OCI-M1 (cell line): ENCODE results near the gene CHST11.
A peak's percentile ranks its signal among the peaks of the same experiment; 100 is the strongest.

Experiments used
- DNase-seq: peaks from one replicate; lab custom pipeline; 2025; lab: John Stamatoyannopoulos, UW

CHST11 gene

GRCh38 chr12:104460041-104460719 is 3.4 kb downstream of the CHST11 start:
- no peak for DNase-seq

DNA sequence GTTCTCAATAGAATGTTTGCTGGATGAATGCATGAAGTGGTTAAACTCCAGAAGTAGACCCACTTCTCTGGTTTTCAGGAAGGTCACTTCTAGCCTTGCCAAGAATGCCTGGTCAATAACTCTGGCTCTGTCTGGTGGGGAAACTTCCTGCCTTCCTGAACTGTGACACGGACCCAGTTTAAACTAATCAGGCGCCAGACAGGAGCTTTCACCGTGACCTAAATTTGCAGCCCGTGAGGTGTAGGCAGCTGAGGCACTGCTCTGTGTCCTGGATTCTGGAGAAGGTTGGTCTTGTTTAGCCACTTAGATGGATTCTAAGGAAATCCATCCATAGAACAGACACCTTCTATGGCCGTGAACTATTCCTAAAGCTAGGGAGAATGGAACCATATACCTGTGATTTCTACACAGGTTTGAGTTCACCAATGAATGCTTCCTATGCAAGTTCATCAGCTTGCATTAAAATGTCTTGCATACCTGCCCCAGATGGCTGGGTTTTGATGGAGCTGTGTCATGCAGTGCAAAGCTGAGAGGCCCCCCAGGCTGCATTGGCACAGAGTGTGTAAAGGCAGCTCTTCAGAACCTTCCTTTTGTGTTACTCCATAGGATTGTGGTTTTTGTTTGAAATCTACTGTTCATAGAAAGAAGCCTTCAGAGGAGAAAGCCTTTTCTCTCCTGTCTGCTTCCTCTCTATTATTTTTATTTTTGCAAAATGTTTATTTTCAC is 4.4 kb downstream of the CHST11 start:
- DNase-seq = no peak

DNA sequence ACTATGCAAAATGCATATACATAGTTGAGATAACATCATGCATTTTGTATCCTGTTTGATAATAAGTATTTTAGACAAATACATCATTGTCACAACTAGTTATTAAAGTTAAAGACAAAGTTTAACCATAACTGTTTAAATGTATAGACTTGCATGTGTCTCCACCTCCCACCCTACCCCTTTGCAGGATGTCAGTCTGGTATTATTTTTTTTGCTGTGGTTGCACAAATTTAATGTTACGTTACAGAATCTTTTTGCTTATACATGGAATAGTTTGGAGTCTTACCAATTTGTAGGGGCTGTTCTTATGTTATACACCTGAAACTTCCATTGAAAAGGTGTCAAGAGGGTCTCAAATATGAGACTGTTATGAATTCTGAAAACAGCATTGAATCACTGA is 5.6 kb downstream of the CHST11 start:
- no peak for DNase-seq

- peak; percentile 50 for DNase-seq
These were observed 6.2 kb downstream of the CHST11 start for GRCh38 chr12:104462931-104463339.

DNA sequence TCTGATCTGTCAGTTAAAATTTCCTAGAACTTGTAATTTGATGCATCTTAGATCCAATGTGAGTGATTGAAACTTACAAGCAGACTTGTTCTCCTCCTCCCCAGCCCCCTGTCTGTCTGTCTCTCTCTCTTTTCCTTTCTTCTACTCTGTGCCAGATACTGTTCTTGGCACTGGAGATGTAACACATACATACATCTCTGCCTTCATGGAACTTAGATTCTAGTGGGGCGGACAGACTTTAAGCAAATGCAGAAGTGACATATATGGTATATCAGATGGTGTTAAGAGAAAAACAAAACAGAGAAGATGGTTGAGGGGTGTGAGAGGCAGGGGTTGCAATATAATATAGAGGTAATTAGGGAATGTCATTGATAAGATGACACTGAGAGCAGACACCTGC is 6.6 kb downstream of the CHST11 start:
- DNase-seq = no peak

DNA sequence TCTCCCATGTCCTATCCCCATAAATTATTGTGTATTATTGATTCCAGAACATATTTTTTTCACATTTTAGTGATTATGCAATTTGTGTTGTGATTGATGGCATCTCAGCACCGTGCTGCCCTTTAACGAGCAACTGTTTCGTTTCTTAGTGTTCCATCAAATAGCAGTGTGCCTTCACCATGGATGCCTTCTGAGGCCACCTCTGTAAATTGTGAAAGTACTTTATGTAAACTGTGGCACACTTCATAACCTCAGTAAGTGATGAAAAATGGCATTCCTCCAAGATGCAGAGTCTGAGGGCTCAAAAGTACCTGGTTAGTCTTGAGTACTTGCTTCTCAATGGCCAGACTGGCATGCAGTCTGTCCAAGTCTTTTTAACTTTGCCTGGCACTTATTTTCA is 8.2 kb downstream of the CHST11 start:
- no peak for DNase-seq

DNA sequence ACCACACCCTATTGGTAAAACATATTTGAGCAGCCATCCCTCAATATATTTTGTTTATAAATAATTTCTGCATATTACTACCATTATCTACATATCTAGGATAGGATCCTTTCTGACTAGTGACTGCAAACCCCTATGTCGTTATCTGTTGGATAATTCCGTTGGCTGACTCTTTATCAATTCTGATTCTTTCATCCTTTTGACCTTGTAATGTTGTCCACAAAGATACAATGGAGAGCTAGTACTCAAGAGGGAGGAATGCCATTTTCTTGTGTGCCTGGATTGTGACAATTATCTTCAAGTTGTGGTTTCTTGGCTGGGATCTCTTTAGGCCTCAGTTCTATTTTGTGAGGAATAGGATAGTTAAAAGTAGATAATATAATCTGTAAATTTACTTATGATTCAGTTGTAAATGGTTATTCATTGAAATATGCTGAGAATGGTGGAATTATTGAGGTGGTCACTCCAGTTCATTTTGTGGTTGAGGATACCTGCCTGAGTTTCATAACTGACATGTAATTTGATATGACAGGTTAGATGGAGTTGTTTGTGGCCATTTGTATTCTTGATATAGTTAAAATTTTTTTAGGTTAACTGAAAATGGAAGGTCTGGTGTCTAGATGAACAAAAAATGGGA is 10.1 kb downstream of the CHST11 start:
- DNase-seq = no peak

DNA sequence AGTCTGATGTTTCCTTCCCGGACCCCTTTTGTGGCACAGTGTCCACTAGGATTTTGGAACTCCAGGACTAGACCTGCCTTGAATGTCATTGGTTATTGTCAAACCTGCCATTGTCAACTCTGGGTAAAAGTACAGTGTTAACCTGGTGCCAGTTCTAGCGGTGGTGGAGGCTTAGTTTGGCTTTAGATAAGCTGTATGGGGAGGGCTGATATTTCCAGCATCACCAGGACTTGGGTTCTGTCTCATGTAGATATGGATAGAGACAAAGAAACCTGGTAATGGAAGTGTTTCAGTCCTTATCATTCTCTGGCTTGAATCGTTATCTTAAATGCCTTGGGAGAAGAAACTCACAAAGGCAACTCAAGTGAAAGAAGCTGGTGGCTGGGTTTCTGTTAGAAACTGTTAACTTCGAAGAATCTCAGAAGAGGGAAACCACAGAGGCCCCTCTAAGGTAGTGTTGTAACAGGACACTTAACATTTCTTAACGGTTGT is 10.6 kb downstream of the CHST11 start:
- peak; percentile 83 for DNase-seq

- no peak for DNase-seq
These were observed 11.6 kb downstream of the CHST11 start for GRCh38 chr12:104468371-104468770.

DNA sequence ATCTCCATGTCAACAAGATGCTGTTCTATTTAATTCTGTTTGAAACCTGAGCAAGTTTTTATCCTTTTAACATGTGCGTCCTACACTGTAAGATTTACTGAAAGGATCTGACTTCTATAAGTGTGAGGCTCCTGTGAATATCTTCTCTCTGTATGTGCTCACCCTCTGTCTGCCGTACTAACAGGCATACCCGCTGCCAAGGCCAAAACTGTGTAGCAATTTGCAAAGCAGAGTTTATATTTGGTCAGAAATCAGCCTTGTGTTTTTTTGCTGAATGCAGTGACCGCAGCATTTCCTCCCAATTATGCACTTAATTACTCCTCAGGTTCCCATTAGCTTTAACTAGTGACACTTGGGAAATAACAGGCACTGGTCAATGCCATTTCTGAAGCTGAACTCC is 12.3 kb downstream of the CHST11 start:
- no peak for DNase-seq

DNA sequence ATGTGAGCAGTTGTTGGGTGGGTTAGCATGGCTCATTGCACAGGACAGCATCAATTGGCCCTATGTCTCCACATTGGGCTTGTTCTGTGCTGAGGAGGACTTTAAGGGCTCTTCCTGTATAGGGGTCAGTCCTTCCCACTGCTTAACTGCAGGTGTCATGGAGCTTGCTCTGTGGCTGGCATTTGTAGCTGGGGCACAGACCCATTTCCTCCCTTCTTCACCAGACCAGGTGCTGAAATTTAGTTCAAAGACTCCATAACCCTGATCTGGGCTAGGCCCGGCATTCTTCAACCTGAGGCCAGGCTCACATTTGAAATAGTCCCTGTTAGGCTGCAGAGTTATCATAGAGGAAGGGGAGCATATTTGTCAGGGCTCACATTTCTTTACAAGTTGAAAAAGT is 12.8 kb downstream of the CHST11 start:
- no peak for DNase-seq

DNA sequence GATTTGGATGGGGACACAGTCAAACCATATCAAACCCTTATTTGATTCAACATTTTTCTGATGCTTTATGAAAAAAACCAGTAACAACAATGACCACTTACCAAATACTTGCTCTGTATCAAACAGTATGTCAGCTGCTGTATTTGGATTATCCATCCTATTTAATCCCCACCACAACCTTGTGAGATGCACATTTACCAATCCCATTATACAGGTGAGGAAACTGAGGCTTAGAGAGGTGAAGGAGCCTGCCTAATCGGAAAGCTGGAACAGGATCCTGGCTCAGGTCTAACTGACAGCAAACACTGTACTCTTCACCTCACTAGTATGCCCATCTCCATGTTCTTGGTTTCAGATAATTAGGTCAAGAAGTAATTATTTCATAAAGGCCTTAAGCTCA is 13.8 kb downstream of the CHST11 start:
- no peak for DNase-seq

- no peak for DNase-seq
These were observed 14.6 kb downstream of the CHST11 start for GRCh38 chr12:104471336-104471735.

DNA sequence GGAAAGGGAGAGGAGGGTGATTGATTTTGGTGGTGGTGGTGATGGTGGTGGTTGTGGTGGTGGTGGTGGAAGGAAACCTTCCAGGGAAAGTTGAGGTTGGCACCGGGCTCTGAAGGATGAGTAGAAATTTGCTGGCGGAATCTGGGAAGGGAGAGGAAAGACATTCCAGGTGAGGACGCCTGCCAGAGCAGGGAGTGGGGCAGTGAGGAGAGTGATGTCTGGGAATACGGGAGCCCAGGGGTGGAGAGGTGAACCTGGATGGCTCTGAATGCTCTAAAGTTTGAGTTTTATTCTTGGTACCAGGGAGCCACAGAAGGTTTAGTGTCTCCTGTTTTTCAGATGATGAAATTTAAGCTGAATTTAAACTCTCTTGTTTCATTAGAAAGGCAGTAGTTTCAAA is 16.0 kb downstream of the CHST11 start:
- no peak for DNase-seq

GRCh38 chr12:104473374-104473983 is 16.7 kb downstream of the CHST11 start:
- DNase-seq = no peak

DNA sequence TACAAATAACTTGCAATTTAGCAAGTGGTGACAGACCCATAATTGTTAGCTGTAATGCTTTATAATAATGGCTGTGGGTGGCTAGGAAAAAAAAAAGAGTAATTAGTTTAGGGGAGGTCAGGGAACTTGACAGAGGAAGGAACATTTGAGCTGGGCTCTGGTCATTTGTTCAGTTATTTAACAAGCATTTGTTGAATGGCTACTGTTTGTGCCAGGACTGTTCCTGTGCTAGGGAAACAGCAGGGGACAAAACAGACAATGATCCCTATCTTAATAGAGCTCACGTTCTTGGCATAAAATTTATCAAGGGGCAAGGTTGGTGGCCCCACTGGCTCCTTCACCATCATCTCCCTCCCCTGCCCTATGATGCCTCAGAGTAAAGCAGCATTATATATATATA is 18.5 kb downstream of the CHST11 start:
- DNase-seq = no peak

GRCh38 chr12:104477510-104478390 is 21.0 kb downstream of the CHST11 start:
- peak; percentile 25 for DNase-seq

- peak; percentile 39 for DNase-seq
These were observed 21.8 kb downstream of the CHST11 start for GRCh38 chr12:104478396-104479122.

DNA sequence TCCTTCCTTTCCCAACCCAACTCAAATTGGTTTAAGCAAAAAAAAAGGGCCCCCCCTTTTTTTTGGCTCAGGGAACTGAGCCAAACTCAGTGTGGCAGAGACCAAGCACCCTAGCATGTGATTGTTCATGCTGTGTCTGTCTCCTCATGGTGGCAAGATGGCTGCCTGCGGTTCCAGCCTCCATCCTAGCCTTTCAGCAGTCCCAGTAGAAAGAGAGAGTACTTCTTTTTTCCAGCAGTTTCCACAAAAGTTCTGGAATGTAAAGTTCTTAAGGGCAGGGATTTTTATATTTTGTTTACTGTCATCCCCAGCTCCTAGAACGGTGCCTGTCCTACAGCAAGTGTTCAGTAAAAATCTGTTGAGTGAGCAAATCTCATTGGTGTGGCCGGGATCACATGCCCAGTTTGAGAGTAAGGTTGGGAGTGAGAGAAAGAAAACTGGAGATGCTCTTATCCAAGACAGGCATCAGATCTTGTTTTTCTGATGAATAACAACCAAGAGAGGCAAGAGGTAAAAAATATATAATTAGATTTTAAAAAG is 22.4 kb downstream of the CHST11 start:
- no peak for DNase-seq

- peak; percentile 33 for DNase-seq
These were observed 23.3 kb downstream of the CHST11 start for GRCh38 chr12:104480012-104480411.
